Neural cell (in vitro differentiated cells): ENCODE data around the gene COG5.

Experiments used
- CTCF ChIP-seq: fragments of 450-650 bp; IDR thresholded peaks from 2 replicates; pipeline ENCODE4 v1.5.1; 2014; ENCODE audit warnings: antibody characterized with exemption, mild to moderate bottlenecking, moderate library complexity; ENCODE audit not compliant: poor library complexity, severe bottlenecking
- EZH2 ChIP-seq: fragments of 200-600, 300-800 bp; shearing (Covaris generic), sonication (generic); IDR thresholded peaks from 2 replicates; pipeline ENCODE4 v1.6.1; 2014; ENCODE audit warnings: antibody characterized with exemption, low read length, borderline replicate concordance, mild to moderate bottlenecking; ENCODE audit not compliant: insufficient read depth, poor library complexity, severe bottlenecking
- RAD21 ChIP-seq: fragments of 450-650 bp; conservative IDR thresholded peaks from 2 replicates; pipeline ENCODE4 v1.6.1; 2014; ENCODE audit warnings: antibody characterized with exemption, mild to moderate bottlenecking, moderate library complexity
- TAF1 ChIP-seq: IDR thresholded peaks from 2 replicates; pipeline ENCODE4 v1.6.1; 2012; ENCODE audit warnings: low read depth

DNA sequence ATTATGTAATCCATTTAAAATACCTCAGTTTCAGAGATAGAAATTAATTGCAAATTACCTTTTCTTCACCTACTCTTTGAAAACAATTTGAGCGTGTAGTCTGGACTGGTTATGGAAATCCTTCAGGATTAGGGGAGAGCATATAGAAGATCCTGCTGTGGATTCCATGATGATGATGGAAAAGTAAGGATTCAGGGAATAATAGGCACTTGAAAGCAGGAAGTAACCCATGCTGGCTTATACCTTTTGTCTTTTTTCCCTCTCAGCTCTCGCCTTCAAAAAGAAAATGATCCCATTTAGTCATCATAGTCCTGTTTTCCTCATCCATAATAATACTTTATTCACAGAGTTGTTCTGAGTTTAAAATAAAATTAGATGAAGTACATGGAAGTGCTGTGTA lies 390.5 kb downstream of the COG5 start:
- TF ChIP-seq CTCF (no peak), EZH2 (no peak), TAF1 (no peak), RAD21 (no peak)
